SK-N-MC (cell line): ENCODE results near the gene GNG3.

ENCODE experiments used
- EZH2 ChIP-seq: fragments of 200-600 bp; sonication (generic); IDR thresholded peaks from one replicate; pipeline ENCODE4 v1.6.1; 2017; ENCODE audit warnings: antibody characterized with exemption
- FOXP2 ChIP-seq: optimal IDR thresholded peaks from 2 replicates; pipeline ENCODE3; 2011; ENCODE audit warnings: mild to moderate bottlenecking, moderate library complexity; ENCODE audit not compliant: insufficient read depth; ENCODE audit errors: extremely low read length, control extremely low read depth

DNA sequence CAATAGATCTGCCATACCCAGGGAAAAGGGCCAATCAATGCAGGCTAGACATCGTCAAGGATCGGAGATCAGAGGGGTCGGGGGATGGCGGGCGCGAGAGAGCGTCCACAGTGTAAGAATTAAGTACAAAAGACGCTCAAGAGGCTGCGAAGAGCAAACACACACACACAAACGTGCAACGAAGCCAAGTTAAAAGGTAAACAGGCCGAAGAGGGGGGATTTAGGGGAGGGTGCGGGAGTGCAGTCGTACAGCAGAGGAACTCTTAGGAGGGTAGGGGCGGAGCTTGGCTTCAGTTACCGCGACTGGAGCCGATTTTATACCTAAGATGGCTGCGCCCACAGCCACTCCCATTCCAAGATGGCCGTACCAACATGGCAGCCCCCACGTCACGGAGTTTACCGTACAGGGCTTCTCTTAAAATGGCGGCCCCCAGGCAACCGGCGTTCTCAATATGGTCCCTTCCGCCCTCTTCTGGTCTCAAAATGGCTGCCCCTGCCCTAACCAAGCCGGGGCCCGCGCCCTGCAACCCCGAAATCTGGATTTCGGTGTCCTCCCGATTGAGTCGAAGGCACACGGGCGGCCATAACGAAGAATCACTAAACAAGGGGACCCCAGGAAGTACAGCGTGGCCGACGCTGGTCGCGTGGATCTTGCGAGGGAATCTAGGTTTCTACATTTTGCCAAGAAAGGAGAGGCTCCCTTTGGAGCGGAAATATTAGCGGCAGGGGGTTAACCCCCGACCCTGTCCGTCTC, 1.9 kb downstream of the GNG3 start:
- no peak for TF ChIP-seq EZH2
- no peak for TF ChIP-seq FOXP2
